RKO (cell line): ENCODE results near the gene MACROD1.

ENCODE experiments used
- DNase-seq: peaks from one replicate; pipeline ENCODE4 v3.0.0-alpha.2; 2016; ENCODE audit warnings: low spot score

MACROD1 gene

GRCh38 chr11:64113462-64113780, 52.5 kb downstream of the MACROD1 start:
- no peak for DNase-seq

- no peak for DNase-seq
Observed at GRCh38 chr11:64112771-64113461, 53.0 kb downstream of the MACROD1 start.

GRCh38 chr11:64110465-64111375, 55.2 kb downstream of the MACROD1 start:
- DNase-seq: no peak

- DNase-seq: no peak
Observed at GRCh38 chr11:64109332-64109731, 56.6 kb downstream of the MACROD1 start.

- no peak for DNase-seq
Observed at GRCh38 chr11:64107303-64107702, 58.6 kb downstream of the MACROD1 start.

- no peak for DNase-seq
Observed at GRCh38 chr11:64104632-64105031, 61.3 kb downstream of the MACROD1 start.

- DNase-seq: no peak
Observed at GRCh38 chr11:64103277-64103985, 62.5 kb downstream of the MACROD1 start.

GRCh38 chr11:64102005-64102738, 63.7 kb downstream of the MACROD1 start:
- no peak for DNase-seq

- no peak for DNase-seq
Observed at GRCh38 chr11:64101461-64101860, 64.5 kb downstream of the MACROD1 start.

GRCh38 chr11:64100782-64101353, 65.0 kb downstream of the MACROD1 start:
- no peak for DNase-seq

GRCh38 chr11:64100360-64100759, 65.6 kb downstream of the MACROD1 start:
- DNase-seq: no peak

- DNase-seq: no peak
Observed at GRCh38 chr11:64099436-64099835, 66.5 kb downstream of the MACROD1 start.

- DNase-seq: no peak
Observed at GRCh38 chr11:64098318-64098831, 67.5 kb downstream of the MACROD1 start.

- DNase-seq: no peak
Observed at GRCh38 chr11:64097468-64098317, 68.2 kb downstream of the MACROD1 start.

- no peak for DNase-seq
Observed at GRCh38 chr11:64096835-64097234, 69.1 kb downstream of the MACROD1 start.

GRCh38 chr11:64095949-64096348, 70.0 kb downstream of the MACROD1 start:
- DNase-seq: no peak

- no peak for DNase-seq
Observed at GRCh38 chr11:64095273-64095817, 70.6 kb downstream of the MACROD1 start.

- peak; percentile 85 for DNase-seq
Observed at GRCh38 chr11:64094463-64095260, 71.3 kb downstream of the MACROD1 start.
